ENCODE measurements around the gene DNHD1. TPM values are rescaled to one million over a fixed set of nuclear protein-coding genes. Genes with fewer than 3 reads are reported as not detected.

DNHD1 gene
- total and polyA plus RNA-seq, 2 of the 8 experiments (the other 6 are each of a cell fraction or from before 2014, with no cell fraction given), result 5.0 to 6.8 TPM

GRCh38 chr11:6599449-6599848, 102.4 kb downstream of the DNHD1 start:
- Histone ChIP-seq H3K23me2 (ENCODE audit: low read depth, low read length) (peaks cover 15% of the 10 kb centered on the region), H3K4me3 (ENCODE audit: extremely low read depth in 1 of 4, insufficient read depth in 2 of 4, low read depth in 3 of 4, low read length in 4 of 4) (no peak overlapping the region), H3K14ac (ENCODE audit: insufficient read length) (no peak overlapping the region), H4K20me1 (replicated peaks in 1 of 2; ENCODE audit: control insufficient read depth in 1 of 2, insufficient read depth in 2 of 2, low read length in 2 of 2) (peaks cover 0 to 10% of the 10 kb centered on the region in 2 experiments), H3K4me1 (replicated peaks in 1 of 4; ENCODE audit: control insufficient read depth in 3 of 4, insufficient read depth in 4 of 4, low read length in 3 of 4) (peaks cover 0 to 4% (median 2%) of the 10 kb centered on the region in 4 experiments; a peak in 3 of 7 replicates), H2BK120ac (replicated peaks; ENCODE audit: low read depth, low read length) (no peak overlapping the region), H2BK5ac (ENCODE audit: low read depth, low read length) (no peak overlapping the region), H3K27ac (ENCODE audit: low read depth, low read length) (no peak overlapping the region), H3K79me1 (ENCODE audit: low read depth, low read length) (peaks cover 7% of the 10 kb centered on the region), H2AK5ac (ENCODE audit: low read depth, low read length) (no peak overlapping the region), H3K23ac (ENCODE audit: insufficient read length) (no peak overlapping the region), H4K91ac (replicated peaks; ENCODE audit: insufficient read length, low read length) (no peak overlapping the region), H4K5ac (ENCODE audit: insufficient read length, low read depth, low read length) (no peak overlapping the region), H2BK12ac (ENCODE audit: low read depth, low read length) (no peak overlapping the region), H3K27me3 (replicated peaks in 1 of 4; ENCODE audit: control insufficient read depth in 3 of 4, extremely low read depth in 1 of 4, insufficient read depth in 3 of 4, low read length in 3 of 4) (no peaks in the 10 kb centered on the region), H3K4ac (replicated peaks; ENCODE audit: insufficient read length, low read depth, low read length) (no peak overlapping the region), H3K9me3 (ENCODE audit: insufficient read depth in 2 of 2, low read depth in 1 of 2, low read length in 1 of 2) (no peaks in the 10 kb centered on the region), H3K56ac (replicated peaks; ENCODE audit: insufficient read length, low read depth, low read length) (no peak overlapping the region), H3K4me2 (ENCODE audit: insufficient read depth in 1 of 2, low read depth in 2 of 2, low read length in 2 of 2) (no peak overlapping the region), H2AFZ (ENCODE audit: low read length) (no peak overlapping the region), H3K79me2 (ENCODE audit: control insufficient read depth in 1 of 2, insufficient read depth in 2 of 2, low read length in 2 of 2) (peaks cover 3 to 17% of the 10 kb centered on the region in 2 experiments), H4K8ac (ENCODE audit: extremely low read depth, insufficient read depth, low read length) (no peak overlapping the region), H3K18ac (ENCODE audit: extremely low read depth, low read length) (no peak overlapping the region), H2BK15ac (ENCODE audit: low read length) (no peak overlapping the region), H2BK20ac (ENCODE audit: low read length) (no peak overlapping the region), H3K36me3 (ENCODE audit: control insufficient read depth in 2 of 4, insufficient read depth in 4 of 4, low read length in 3 of 4) (peaks cover 3 to 22% (median 9%) of the 10 kb centered on the region in 4 experiments; a peak in 7 of 8 replicates), H3K9ac (replicated peaks in 1 of 4; ENCODE audit: extremely low read depth in 1 of 4, low read depth in 3 of 4, low read length in 3 of 4) (no peak overlapping the region)
- DNase-seq (ENCODE audit: low read depth in 1 of 2, low spot score in 2 of 2) (no peak), FAIRE-seq (no peak)
- 100% methylated on average over 1 of the region's 1 CpG; no CpG with 5 or more reads in 1 of the 2 experiments for WGBS, 2 experiments (ENCODE audit: extremely low coverage in 1 of 2, insufficient coverage in 1 of 2, insufficient read length in 1 of 2, insufficient replicate concordance in 2 of 2, low coverage in 1 of 2, low lambda C conversion rate in 2 of 2, missing lambda C conversion rate in 1 of 2)
- POLR2A ChIA-PET (ENCODE audit: partially characterized antibody), result interaction anchor here (1.2 to 2.7 kb wide), 2 partner anchors 8 to 13 kb away, joined by 3 to 9 read pairs; partner anchors contain the start of gene TAF10
- CTCF ChIA-PET (ENCODE audit: partially characterized antibody), result interaction anchor here (0.6 to 1.6 kb wide), 3 partner anchors 12 to 158 kb away, joined by 3 to 5 read pairs (median 5); partner anchors contain the start of gene TAF10
- no peak for TF ChIP-seq SIN3A (conservative IDR thresholded peaks at IDR 0.05 in 1 of 2, IDR thresholded peaks at IDR 0.05 in 1 of 2; ENCODE audit: low read depth in 1 of 2, low read length in 2 of 2)
- TF ChIP-seq CTBP2 (IDR thresholded peaks at IDR 0.05; ENCODE audit: borderline replicate concordance, insufficient read depth, insufficient read length, low read length), result no peak
- TF ChIP-seq HDAC6 (IDR thresholded peaks at IDR 0.05; ENCODE audit: low read depth, low read length), result no peak
- TF ChIP-seq NRF1 (IDR thresholded peaks at IDR 0.05; ENCODE audit: low read depth, low read length), result no peak
- no peak for TF ChIP-seq TBP (IDR thresholded peaks at IDR 0.05; ENCODE audit: low read depth, low read length)
- TF ChIP-seq RXRA (IDR thresholded peaks at IDR 0.05; ENCODE audit: insufficient read depth, low read depth, low read length), result no peak
- TF ChIP-seq RNF2 (IDR thresholded peaks at IDR 0.05; ENCODE audit: borderline replicate concordance, low read depth, low read length, missing control alignments, poor library complexity, severe bottlenecking), result no peak
- TF ChIP-seq SRF (IDR thresholded peaks at IDR 0.05; ENCODE audit: low read depth, low read length), result no peak
- no peak for TF ChIP-seq CHD1 (IDR thresholded peaks at IDR 0.05; ENCODE audit: low read depth, low read length)

Measured in H1 (cell line).